ENCODE results near the gene NAALAD2.

DNA sequence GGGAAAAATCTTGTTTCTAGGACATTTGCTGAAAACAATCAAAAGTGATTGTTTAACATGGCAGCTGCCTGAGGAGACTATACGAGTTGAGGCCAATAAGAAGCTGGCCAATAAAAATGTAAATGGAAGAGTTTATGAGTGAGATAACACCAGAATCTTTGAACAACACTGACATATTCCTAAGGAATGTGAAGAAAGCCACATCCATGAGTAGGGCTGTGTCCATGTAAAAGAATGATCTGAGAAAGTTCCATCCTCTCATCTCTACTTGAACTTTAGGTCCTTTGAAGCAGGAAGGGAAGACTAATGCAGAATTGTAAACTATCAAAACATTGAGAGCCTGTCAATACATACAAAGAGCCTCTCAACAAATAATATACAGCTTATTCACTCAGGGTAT is 95.3 kb downstream of the NAALAD2 start:
- TF ChIP-seq, protein P1, sequence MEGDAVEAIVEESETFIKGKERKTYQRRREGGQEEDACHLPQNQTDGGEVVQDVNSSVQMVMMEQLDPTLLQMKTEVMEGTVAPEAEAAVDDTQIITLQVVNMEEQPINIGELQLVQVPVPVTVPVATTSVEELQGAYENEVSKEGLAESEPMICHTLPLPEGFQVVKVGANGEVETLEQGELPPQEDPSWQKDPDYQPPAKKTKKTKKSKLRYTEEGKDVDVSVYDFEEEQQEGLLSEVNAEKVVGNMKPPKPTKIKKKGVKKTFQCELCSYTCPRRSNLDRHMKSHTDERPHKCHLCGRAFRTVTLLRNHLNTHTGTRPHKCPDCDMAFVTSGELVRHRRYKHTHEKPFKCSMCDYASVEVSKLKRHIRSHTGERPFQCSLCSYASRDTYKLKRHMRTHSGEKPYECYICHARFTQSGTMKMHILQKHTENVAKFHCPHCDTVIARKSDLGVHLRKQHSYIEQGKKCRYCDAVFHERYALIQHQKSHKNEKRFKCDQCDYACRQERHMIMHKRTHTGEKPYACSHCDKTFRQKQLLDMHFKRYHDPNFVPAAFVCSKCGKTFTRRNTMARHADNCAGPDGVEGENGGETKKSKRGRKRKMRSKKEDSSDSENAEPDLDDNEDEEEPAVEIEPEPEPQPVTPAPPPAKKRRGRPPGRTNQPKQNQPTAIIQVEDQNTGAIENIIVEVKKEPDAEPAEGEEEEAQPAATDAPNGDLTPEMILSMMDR (IDR thresholded peaks at IDR 0.05), result no peak
- no peak for TF ChIP-seq EP300 (IDR thresholded peaks at IDR 0.05)
- no peak for TF ChIP-seq POLR2A (IDR thresholded peaks at IDR 0.05; ENCODE audit: low read depth)
- TF ChIP-seq POLR2AphosphoS5 (IDR thresholded peaks at IDR 0.05), result no peak
